ENCODE measurements around the gene PCSK4. TPM values are rescaled to one million over a fixed set of nuclear protein-coding genes. Genes with fewer than 3 reads are reported as not detected.

Gene PCSK4
- total RNA-seq, 4 donors from 2014 or later, result 7.7 to 14.6 (median 12.1) TPM

DNA sequence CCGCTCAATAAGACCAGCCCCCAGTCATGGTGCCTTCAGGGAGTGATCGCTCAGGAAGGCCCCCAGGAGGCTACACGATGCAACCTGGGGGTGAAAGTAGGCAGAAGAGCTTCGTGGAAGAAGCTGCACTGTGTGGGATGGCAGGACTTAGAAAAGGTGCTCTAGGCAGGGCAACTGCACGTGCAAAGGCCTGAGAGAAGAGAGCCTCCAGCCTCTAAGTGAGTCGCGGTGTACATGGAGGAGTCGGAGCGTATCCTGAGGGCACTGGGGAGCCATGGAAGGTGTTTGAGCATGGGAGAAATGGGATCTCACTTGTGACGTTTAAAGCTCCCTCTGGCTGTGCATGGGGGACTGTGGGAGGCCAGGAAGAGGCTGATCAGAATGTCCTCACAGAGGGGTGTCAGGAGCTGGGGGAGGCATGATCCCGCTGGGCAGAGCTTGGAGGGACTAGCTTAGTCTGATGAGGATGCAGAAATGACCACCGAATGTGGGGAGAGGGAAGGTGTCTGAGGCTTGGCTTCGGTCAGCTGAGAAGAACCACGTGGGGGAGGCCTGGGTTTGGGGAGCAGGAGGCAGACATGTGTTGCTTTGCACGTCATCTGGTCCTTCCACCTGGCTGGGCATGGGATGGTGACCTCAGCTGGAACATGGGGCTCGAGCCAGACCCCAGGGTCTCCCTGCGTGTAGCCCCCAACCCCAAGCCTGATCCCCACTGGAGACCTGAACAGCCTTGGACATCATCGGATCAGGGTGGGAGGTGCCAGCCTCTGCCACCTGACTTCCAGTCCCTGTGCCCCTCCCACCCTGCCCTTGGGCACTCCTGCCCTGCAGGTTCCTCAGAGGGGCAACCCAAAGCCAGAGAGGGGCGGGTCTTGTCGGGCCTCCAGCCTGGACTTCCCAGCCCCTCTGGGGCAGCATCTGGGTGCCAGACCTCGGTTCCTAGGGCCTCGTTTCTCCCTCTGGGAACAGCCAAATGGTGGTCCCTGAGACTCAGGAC lies 39.1 kb downstream of the PCSK4 start:
- TF ChIP-seq POLR2A (IDR thresholded peaks at IDR 0.05) (no peak), CTCF (IDR thresholded peaks at IDR 0.05) (no peak)
- no peak overlapping the region for H3K27ac ChIP-seq
- no peak overlapping the region for H3K4me3 ChIP-seq
- no peak for DNase-seq
- peaks cover 0 to 6% (median 0%) of the 10 kb centered on the region in 4 donors for H3K9me3 ChIP-seq
- H3K36me3 ChIP-seq, result no peaks in the 10 kb centered on the region
- H3K27me3 ChIP-seq, result peaks cover 3 to 79% of the 10 kb centered on the region in 2 donors
- H3K4me1 ChIP-seq, result peaks cover 0 to 28% (median 19%) of the 10 kb centered on the region in 4 donors

DNA sequence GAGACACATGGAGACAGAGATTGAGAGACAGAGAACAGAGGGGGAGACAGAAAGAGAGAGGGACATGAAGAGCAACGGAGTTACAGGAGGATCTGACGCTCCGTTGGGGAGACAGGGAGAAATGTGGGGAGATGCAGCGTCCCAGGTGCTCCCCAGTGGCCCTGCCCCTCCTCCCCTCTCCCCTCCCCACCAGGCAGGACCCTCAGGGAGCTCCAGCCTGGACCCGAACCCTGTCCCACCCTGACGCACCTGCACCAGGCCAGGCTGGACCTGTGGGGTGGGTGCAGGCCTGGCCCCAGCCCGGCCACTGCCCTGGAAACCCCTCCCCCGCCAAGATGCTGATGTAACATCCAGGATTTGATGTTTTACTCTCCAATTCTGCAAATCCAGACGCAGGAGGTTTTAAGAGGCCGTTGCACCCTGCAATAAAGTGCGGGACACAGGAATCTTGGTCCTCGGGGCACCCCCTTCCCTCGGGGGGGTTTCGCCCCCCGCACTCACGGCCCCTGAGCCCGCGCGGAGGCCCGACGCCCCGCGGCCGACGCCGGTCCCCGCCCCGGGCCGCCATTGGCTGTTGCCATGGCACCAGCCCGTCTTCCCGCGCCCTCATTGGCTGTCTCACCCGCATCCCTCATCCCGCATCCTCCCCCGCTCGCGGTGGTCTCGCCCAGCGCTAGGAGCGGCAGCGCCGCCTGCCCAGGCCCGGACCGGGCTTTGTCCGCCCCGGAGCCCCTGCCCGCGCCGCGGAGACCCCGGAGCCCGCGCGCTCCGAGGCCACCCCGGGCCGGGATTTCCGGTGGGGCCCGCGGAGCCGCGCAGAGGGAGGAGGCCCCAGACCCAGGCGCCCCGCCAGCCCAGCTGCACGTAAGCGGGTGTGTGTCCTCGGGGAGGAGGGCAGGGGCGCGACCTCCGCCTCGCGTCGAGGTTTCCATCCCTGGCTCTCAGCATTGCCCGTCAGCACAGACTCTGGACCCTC lies 40.4 kb downstream of the PCSK4 start, which contains the start of gene APC2:
Gene APC2 (plus strand): TSS at position 655 of the 976 bp plus-strand sequence. CDS start 2,881 bp downstream, outside the sequence.
- Histone ChIP-seq H3K27ac (no peak within 1 kb of the TSS), H3K4me1 (peaks cover 0 to 33% (median 19%) of the 10 kb centered on the region in 4 donors), H3K27me3 (peaks cover 3 to 77% of the 10 kb centered on the region in 2 donors), H3K9me3 (no peaks in the 10 kb centered on the region), H3K4me3 (no peak within 1 kb of the TSS), H3K36me3 (no peaks in the 10 kb centered on the region)
- DNase-seq, result no peak
- TF ChIP-seq POLR2A (IDR thresholded peaks at IDR 0.05), result no peak
- TF ChIP-seq CTCF (IDR thresholded peaks at IDR 0.05), result no peak

DNA sequence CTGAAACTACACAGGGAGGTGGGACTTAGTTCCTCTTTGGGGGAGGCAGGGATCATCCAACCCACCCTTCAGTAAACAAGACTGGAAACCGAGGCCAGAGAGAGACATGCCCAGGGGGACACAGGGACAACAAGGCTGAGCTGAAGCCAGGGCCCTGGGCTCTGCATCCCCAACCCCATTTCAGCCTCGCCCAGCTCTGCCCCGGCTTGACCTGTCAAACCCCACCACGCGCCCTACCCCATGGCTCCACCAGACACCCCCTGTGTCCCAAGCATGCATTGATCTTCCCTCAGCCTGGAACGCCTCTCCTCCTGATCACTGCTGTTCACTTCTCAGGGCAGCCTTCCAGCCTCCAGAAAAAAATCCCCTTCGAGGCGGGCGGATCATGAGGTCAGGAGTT lies 42.2 kb downstream of the PCSK4 start:
- Histone ChIP-seq H3K27ac (no peak overlapping the region), H3K27me3 (peaks cover 3 to 66% of the 10 kb centered on the region in 2 donors), H3K36me3 (no peaks in the 10 kb centered on the region), H3K9me3 (no peaks in the 10 kb centered on the region), H3K4me1 (peaks cover 0 to 33% (median 16%) of the 10 kb centered on the region in 4 donors), H3K4me3 (no peak overlapping the region)
- DNase-seq, result no peak
- no peak for TF ChIP-seq POLR2A (IDR thresholded peaks at IDR 0.05)
- TF ChIP-seq CTCF (IDR thresholded peaks at IDR 0.05), result no peak

DNA sequence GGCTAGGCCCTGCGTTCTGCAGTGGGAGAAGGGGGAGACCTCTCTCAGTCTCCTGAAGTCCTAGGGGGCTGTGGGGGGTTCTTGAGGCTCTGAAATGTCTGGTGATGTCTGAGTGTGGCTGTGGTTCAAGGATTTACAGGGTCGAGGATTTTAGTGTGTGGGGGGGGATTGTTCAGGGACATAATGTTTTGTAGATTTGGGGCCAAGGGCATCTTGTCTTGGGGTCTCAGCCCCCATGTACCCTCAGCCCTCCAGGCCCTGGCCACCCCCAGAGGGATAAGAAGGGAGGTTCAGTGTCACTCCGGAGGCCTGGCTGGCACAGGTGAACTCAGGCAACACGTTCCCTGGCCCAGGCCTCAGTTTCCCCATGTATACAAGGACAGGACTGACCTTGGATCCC lies 42.6 kb downstream of the PCSK4 start:
- no peak for DNase-seq
- Histone ChIP-seq H3K27ac (no peak overlapping the region), H3K27me3 (peaks cover 3 to 62% of the 10 kb centered on the region in 2 donors), H3K4me1 (peaks cover 0 to 33% (median 16%) of the 10 kb centered on the region in 4 donors), H3K36me3 (peaks cover 0 to 2% (median 0%) of the 10 kb centered on the region in 3 donors), H3K4me3 (no peak overlapping the region), H3K9me3 (no peaks in the 10 kb centered on the region)
- TF ChIP-seq POLR2A (IDR thresholded peaks at IDR 0.05) (no peak), CTCF (IDR thresholded peaks at IDR 0.05) (no peak)

Measured in Peyer's patch (tissue), 4 donors.